H1 (cell line): Measurements from ENCODE around the gene UCN. TPM values are rescaled to one million over a fixed set of nuclear protein-coding genes. Genes with fewer than 3 reads are reported as not detected.

Experiments used
- CTCF ChIA-PET: fragments of 300-600 bp; sonication (Branson Sonifier 250); formaldehyde crosslinking; loops from one replicate; lab custom pipeline; 2021; ENCODE audit not compliant: partially characterized antibody; lab: Charles Lee
- POLR2A ChIA-PET: fragments of 300-600 bp; sonication (Branson Sonifier 250); formaldehyde crosslinking; loops from one replicate; lab custom pipeline; 2021; ENCODE audit warnings: inconsistent platforms; ENCODE audit not compliant: partially characterized antibody; lab: Charles Lee
- DNase-seq, 2 experiments: peaks; one replicate each; pipeline versions ENCODE4 v3.0.0 to v3.0.0-alpha.2; 2010 to 2022; ENCODE audit warnings: low spot score in 2 of 2, low read depth in 1 of 2, mixed read lengths in 1 of 2
- FAIRE-seq: peaks from 2 replicates; lab custom pipeline; 2011; peaks lifted over from hg19 to GRCh38; lab: Jason Lieb, UNC
- H2AFZ ChIP-seq: 2 replicates; pipeline ENCODE4 v1.8.1; 2012; ENCODE audit warnings: low read length, inconsistent platforms
- H2AK5ac ChIP-seq: 2 replicates; pipeline ENCODE4 v1.6.1; 2013; ENCODE audit warnings: low read depth, low read length
- H2BK120ac ChIP-seq: replicated peaks from 2 replicates; pipeline ENCODE3; 2013; ENCODE audit warnings: low read depth, low read length, inconsistent platforms
- H2BK12ac ChIP-seq: 2 replicates; pipeline ENCODE4 v1.6.1; 2013; ENCODE audit warnings: low read depth, low read length
- H2BK15ac ChIP-seq: 2 replicates; pipeline ENCODE4 v1.6.1; 2013; ENCODE audit warnings: low read length
- H2BK20ac ChIP-seq: 2 replicates; pipeline ENCODE4 v1.6.1; 2013; ENCODE audit warnings: low read length
- H2BK5ac ChIP-seq: 2 replicates; pipeline ENCODE4 v1.6.1; 2013; ENCODE audit warnings: low read depth, low read length
- H3K14ac ChIP-seq: 2 replicates; pipeline ENCODE4 v1.6.1; 2013; ENCODE audit warnings: inconsistent platforms; ENCODE audit not compliant: insufficient read length
- H3K18ac ChIP-seq: 2 replicates; pipeline ENCODE4 v1.6.1; 2013; ENCODE audit warnings: low read length; ENCODE audit errors: extremely low read depth
- H3K23ac ChIP-seq: 2 replicates; pipeline ENCODE4 v1.6.1; 2013; ENCODE audit warnings: inconsistent platforms; ENCODE audit not compliant: insufficient read length
- H3K23me2 ChIP-seq: 2 replicates; pipeline ENCODE4 v1.6.1; 2013; ENCODE audit warnings: low read depth, low read length
- H3K27ac ChIP-seq: 2 replicates; pipeline ENCODE4 v1.6.1; 2011; ENCODE audit warnings: low read depth, low read length, inconsistent platforms
- H3K27me3 ChIP-seq, 4 experiments: replicated peaks in 1 of 4; 1 replicate in 1 of 4; 2 replicates in 3 of 4; pipeline versions ENCODE4 v1.6.1 to v1.8.1; 2011 to 2013; ENCODE audit warnings: low read length in 3 of 4, mild to moderate bottlenecking in 3 of 4, inconsistent platforms in 2 of 4, mixed read lengths in 2 of 4, moderate library complexity in 1 of 4; ENCODE audit not compliant: control insufficient read depth in 3 of 4, insufficient read depth in 3 of 4; ENCODE audit errors: extremely low read depth in 1 of 4
- H3K36me3 ChIP-seq, 4 experiments: 2 replicates each; pipeline versions ENCODE4 v1.6.1 to v1.8.1; 2011 to 2013; ENCODE audit warnings: mild to moderate bottlenecking in 4 of 4, low read length in 3 of 4, moderate library complexity in 2 of 4, control low read depth in 1 of 4, inconsistent platforms in 1 of 4; ENCODE audit not compliant: insufficient read depth in 4 of 4, control insufficient read depth in 2 of 4
- H3K4ac ChIP-seq: replicated peaks from 2 replicates; pipeline ENCODE3; 2013; ENCODE audit warnings: low read length, low read depth, mixed read lengths, inconsistent platforms; ENCODE audit not compliant: insufficient read length
- H3K4me1 ChIP-seq, 4 experiments: replicated peaks in 1 of 4; 1 replicate in 1 of 4; 2 replicates in 3 of 4; pipeline versions ENCODE4 v1.6.1 to v1.8.1; 2011 to 2013; ENCODE audit warnings: low read length in 3 of 4, inconsistent platforms in 2 of 4, mixed read lengths in 1 of 4; ENCODE audit not compliant: insufficient read depth in 4 of 4, control insufficient read depth in 3 of 4
- H3K4me2 ChIP-seq, 2 experiments: 2 replicates each; pipeline versions ENCODE4 v1.6.1 to v1.8.1; 2011 to 2013; ENCODE audit warnings: low read depth in 2 of 2, low read length in 2 of 2, control low read depth in 1 of 2, inconsistent platforms in 1 of 2, mild to moderate bottlenecking in 1 of 2; ENCODE audit not compliant: insufficient read depth in 1 of 2
- H3K4me3 ChIP-seq, 4 experiments: fragments of 200-600, 300-600 bp in 1 of 4; sonication (generic), shearing (Covaris generic), sonication (Bioruptor Twin) in 1 of 4; 2 replicates each; pipeline versions ENCODE4 v1.5.1 to v1.8.1; 2011 to 2016; ENCODE audit warnings: low read length in 4 of 4, low read depth in 3 of 4, control low read depth in 2 of 4, inconsistent platforms in 2 of 4, mild to moderate bottlenecking in 2 of 4, mixed read lengths in 1 of 4, moderate library complexity in 1 of 4; ENCODE audit not compliant: insufficient read depth in 2 of 4; ENCODE audit errors: extremely low read depth in 1 of 4
- H3K56ac ChIP-seq: replicated peaks from 2 replicates; pipeline ENCODE3; 2013; ENCODE audit warnings: low read depth, mild to moderate bottlenecking, mixed read lengths, low read length, inconsistent platforms; ENCODE audit not compliant: insufficient read length
- H3K79me1 ChIP-seq: 2 replicates; pipeline ENCODE4 v1.6.1; 2013; ENCODE audit warnings: low read depth, low read length, control low read depth
- H3K79me2 ChIP-seq, 2 experiments: 2 replicates each; pipeline versions ENCODE4 v1.6.1 to v1.8.1; 2012 to 2013; ENCODE audit warnings: low read length in 2 of 2, mild to moderate bottlenecking in 2 of 2, inconsistent platforms in 1 of 2; ENCODE audit not compliant: insufficient read depth in 2 of 2, control insufficient read depth in 1 of 2
- H3K9ac ChIP-seq, 4 experiments: replicated peaks in 1 of 4; 1 replicate in 1 of 4; 2 replicates in 3 of 4; pipeline versions ENCODE4 v1.6.1 to v1.8.1; 2011 to 2013; ENCODE audit warnings: low read depth in 3 of 4, low read length in 3 of 4, control low read depth in 2 of 4, mild to moderate bottlenecking in 2 of 4, moderate library complexity in 2 of 4, inconsistent platforms in 1 of 4; ENCODE audit errors: extremely low read depth in 1 of 4
- H3K9me3 ChIP-seq, 2 experiments: 2 replicates each; pipeline versions ENCODE4 v1.6.1 to v1.8.1; 2012 to 2013; ENCODE audit warnings: mild to moderate bottlenecking in 2 of 2, moderate library complexity in 2 of 2, control low read depth in 1 of 2, inconsistent platforms in 1 of 2, low read depth in 1 of 2, low read length in 1 of 2, mixed read lengths in 1 of 2; ENCODE audit not compliant: insufficient read depth in 2 of 2
- H4K20me1 ChIP-seq, 2 experiments: replicated peaks in 1 of 2; 2 replicates each; pipeline versions ENCODE3 to v1.8.1; 2011 to 2013; ENCODE audit warnings: inconsistent platforms in 2 of 2, low read length in 2 of 2, mild to moderate bottlenecking in 1 of 2; ENCODE audit not compliant: insufficient read depth in 2 of 2, control insufficient read depth in 1 of 2
- H4K5ac ChIP-seq: 2 replicates; pipeline ENCODE4 v1.6.1; 2013; ENCODE audit warnings: low read length, low read depth, mixed read lengths, inconsistent platforms; ENCODE audit not compliant: insufficient read length
- H4K8ac ChIP-seq: 2 replicates; pipeline ENCODE4 v1.8.0; 2013; ENCODE audit warnings: mild to moderate bottlenecking, moderate library complexity, low read length, inconsistent platforms; ENCODE audit not compliant: insufficient read depth; ENCODE audit errors: extremely low read depth
- H4K91ac ChIP-seq: replicated peaks from 2 replicates; pipeline ENCODE3; 2013; ENCODE audit warnings: low read length, mixed read lengths, inconsistent platforms; ENCODE audit not compliant: insufficient read length
- BRCA1 ChIP-seq: IDR thresholded peaks from 2 replicates; pipeline ENCODE4 v1.6.1; 2012; ENCODE audit warnings: low read depth, low read length, improper control_type of control experiment
- MAFK ChIP-seq: IDR thresholded peaks from 2 replicates; pipeline ENCODE4 v1.6.1; 2012; ENCODE audit warnings: low read depth, mild to moderate bottlenecking, improper control_type of control experiment, low read length
- POLR2AphosphoS5 ChIP-seq: IDR thresholded peaks from 2 replicates; pipeline ENCODE4 v1.6.1; 2011; ENCODE audit warnings: low read depth, low read length
- RAD21 ChIP-seq, 2 experiments: IDR thresholded peaks in 1 of 2; conservative IDR thresholded peaks in 1 of 2; 2 replicates each; pipeline ENCODE4 v1.6.1; 2011; ENCODE audit warnings: low read depth in 2 of 2, low read length in 2 of 2, improper control_type of control experiment in 1 of 2, inconsistent platforms in 1 of 2, mild to moderate bottlenecking in 1 of 2, moderate library complexity in 1 of 2
- TEAD4 ChIP-seq: IDR thresholded peaks from 2 replicates; pipeline ENCODE4 v1.6.1; 2012; ENCODE audit warnings: low read depth, low read length, inconsistent platforms, mixed read lengths
- YY1 ChIP-seq: IDR thresholded peaks from 2 replicates; pipeline ENCODE4 v1.6.1; 2011; ENCODE audit warnings: low read depth, mild to moderate bottlenecking, low read length
- WGBS, 2 experiments: shearing (Covaris generic) in 1 of 2; methylation state at CpG; one replicate each; pipeline versions ENCODE4 v1.1.6 to v1.1.7; 2013 to 2015; ENCODE audit warnings: low lambda C conversion rate in 2 of 2, mixed read lengths in 2 of 2, inconsistent platforms in 1 of 2, low coverage in 1 of 2, missing lambda C conversion rate in 1 of 2; ENCODE audit not compliant: insufficient replicate concordance in 2 of 2, insufficient coverage in 1 of 2, insufficient read length in 1 of 2; ENCODE audit errors: extremely low coverage in 1 of 2, missing lambda C conversion rate in 1 of 2; 5-methylcytosine and 5-hydroxymethylcytosine counted together
- polyA plus RNA-seq, 7 experiments: library from polyadenylated mRNA; depleted of rRNA in 3 of 7; stranded (reverse) in 5 of 7; unstranded in 2 of 7; fragments of >200 nt in 5 of 7; fragments of 200-250 nt in 2 of 7; gene quantifications; 1 replicate in 5 of 7; 2 replicates in 1 of 7; 4 replicates in 1 of 7; pipeline versions ENCODE4 v1.2.1 to v1.2.3, GENCODE V29; 2011 to 2013; ENCODE audit warnings: missing spikeins in 2 of 7, mixed read lengths in 2 of 7
- total RNA-seq: library from RNA; stranded (reverse); fragmentation: NEBNext Ultra II Directional; extraction: Animal tissue kit (Norgen Biotek cat#: 25700); gene quantifications from 2 replicates; pipeline ENCODE4 v1.2.1, GENCODE V29; 2021
- TF ChIP-seq, protein P1 (sequence below): IDR thresholded peaks from 2 replicates; pipeline ENCODE4 v1.6.1; 2011; ENCODE audit warnings: low read length, improper control_type of control experiment
- TF ChIP-seq, protein P2 (sequence below): IDR thresholded peaks from 2 replicates; pipeline ENCODE4 v1.6.1; 2012; ENCODE audit warnings: low read length, inconsistent platforms

Gene UCN
- total and polyA plus RNA-seq, 2 of the 8 experiments (the other 6 are each of a cell fraction or from before 2014, with no cell fraction given): 0.35 TPM; not detected in 1

DNA sequence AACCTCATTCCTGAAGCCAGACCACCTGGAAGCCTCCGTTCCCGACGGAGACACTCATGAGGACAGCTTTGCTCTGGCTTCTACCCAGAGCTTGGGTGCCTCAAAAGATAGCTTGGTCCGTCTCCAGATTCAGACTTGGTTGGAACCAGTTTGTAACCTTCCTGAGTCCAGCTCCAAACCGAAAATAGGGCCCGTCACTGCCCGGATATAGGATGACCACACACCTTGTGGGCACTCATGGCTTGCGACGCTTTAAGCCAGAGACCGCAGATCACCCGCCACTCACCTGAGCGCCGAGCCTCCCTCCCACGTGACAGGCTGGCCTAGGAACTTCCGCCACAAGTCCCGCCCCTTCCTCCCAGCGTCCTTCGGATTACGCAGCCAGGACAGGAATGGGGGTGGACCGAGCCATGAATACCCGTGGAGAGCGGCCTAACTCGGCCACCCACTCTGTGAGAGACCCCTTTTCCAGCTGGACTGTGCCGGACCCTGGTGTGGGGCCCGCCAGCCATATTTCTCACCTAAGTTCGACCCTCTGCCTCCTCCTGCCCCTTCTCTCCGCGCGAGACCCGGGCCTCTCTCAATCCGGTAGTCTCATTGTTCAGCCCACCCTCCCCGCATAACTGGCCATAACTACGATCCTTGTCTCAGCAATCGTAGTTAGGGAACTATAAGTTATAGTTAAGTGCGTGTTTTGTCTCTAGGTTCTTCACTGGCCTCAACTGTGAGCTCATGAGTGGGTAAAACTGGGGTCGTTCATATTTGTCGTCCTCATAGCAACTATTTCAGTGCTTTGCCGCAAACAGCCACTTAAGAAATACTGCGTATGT lies 14.7 kb upstream of the UCN start, which contains the start of gene MPV17:
Gene MPV17 (minus strand): TSS at position 332 of the 830 bp plus-strand sequence. CDS start 580 bp downstream, outside the sequence.
- H3K36me3 ChIP-seq: peaks cover 13 to 20% (median 17%) of the 10 kb centered on the region in 4 experiments
- no peak within 1 kb of the TSS for H3K23ac ChIP-seq
- peak within 1 kb of the TSS; percentile 80 to 97 (median 93) for H3K9ac ChIP-seq
- ChIA-PET CTCF (interaction anchor here (0.6 to 10.3 kb wide), 13 partner anchors 12 to 103 kb away, joined by 3 to 128 read pairs (median 3); partner anchors contain the start of genes EIF2B4, SNX17 and UCN), POLR2A (interaction anchor here (0.5 to 9.4 kb wide), 31 partner anchors 8 to 360 kb away, joined by 3 to 105 read pairs (median 5); partner anchors contain the start of genes GTF3C2, TRIM54, UCN and ZNF513)
- no peak within 1 kb of the TSS for H2BK12ac ChIP-seq
- peak within 1 kb of the TSS; percentile 79 for H3K18ac ChIP-seq
- H3K79me2 ChIP-seq: no peaks in the 10 kb centered on the region; a peak in 1 of 4 replicates
- H3K56ac ChIP-seq: peak within 1 kb of the TSS; percentile 74
- peak within 1 kb of the TSS; percentile 92 for H2BK5ac ChIP-seq
- H3K27me3 ChIP-seq: no peaks in the 10 kb centered on the region
- H3K4me1 ChIP-seq: peaks cover 0 to 10% (median 0%) of the 10 kb centered on the region in 4 experiments; a peak in 4 of 7 replicates
- no peak for FAIRE-seq
- H3K9me3 ChIP-seq: no peaks in the 10 kb centered on the region
- H3K4ac ChIP-seq: peak within 1 kb of the TSS; percentile 30
- H2BK20ac ChIP-seq: no peak within 1 kb of the TSS
- H2BK15ac ChIP-seq: no peak within 1 kb of the TSS
- peak within 1 kb of the TSS; percentile 94 for H3K27ac ChIP-seq
- H4K5ac ChIP-seq: peak within 1 kb of the TSS; percentile 72
- peak within 1 kb of the TSS; percentile 85 to 99 (median 88) for H3K4me3 ChIP-seq
- WGBS, 2 experiments: 2% methylated on average over 39 of the region's 39 CpGs; no CpG with 5 or more reads in 1 of the 2 experiments
- peak within 1 kb of the TSS; percentile 95; the same call in 1 of the 2 replicates for H4K8ac ChIP-seq
- peak within 1 kb of the TSS; percentile 58 for H4K91ac ChIP-seq
- H3K23me2 ChIP-seq: peaks cover 7% of the 10 kb centered on the region
- H3K79me1 ChIP-seq: no peaks in the 10 kb centered on the region
- H4K20me1 ChIP-seq: no peaks in the 10 kb centered on the region
- H2BK120ac ChIP-seq: no peak within 1 kb of the TSS
- no peak within 1 kb of the TSS for H2AK5ac ChIP-seq
- 0 out of 2 replicates have a peak within 1 kb of the TSS, but pooled peaks have one; percentile 54 for H2AFZ ChIP-seq
- H3K4me2 ChIP-seq: peak within 1 kb of the TSS; percentile 96 to 97
- peak; percentile 80 to 88 for DNase-seq
- H3K14ac ChIP-seq: no peak within 1 kb of the TSS
- TF ChIP-seq YY1 (peak; percentile 51; the same call in 1 of the 2 replicates), RAD21 (IDR thresholded peaks at IDR 0.05 in 1 of 2, conservative IDR thresholded peaks at IDR 0.05 in 1 of 2; ENCODE audit: low read depth in 2 of 2, low read length in 2 of 2) (no peak), MAFK (no peak), POLR2AphosphoS5 (peak; percentile 95), TEAD4 (no peak), BRCA1 (no peak)
- TF ChIP-seq, protein P1, sequence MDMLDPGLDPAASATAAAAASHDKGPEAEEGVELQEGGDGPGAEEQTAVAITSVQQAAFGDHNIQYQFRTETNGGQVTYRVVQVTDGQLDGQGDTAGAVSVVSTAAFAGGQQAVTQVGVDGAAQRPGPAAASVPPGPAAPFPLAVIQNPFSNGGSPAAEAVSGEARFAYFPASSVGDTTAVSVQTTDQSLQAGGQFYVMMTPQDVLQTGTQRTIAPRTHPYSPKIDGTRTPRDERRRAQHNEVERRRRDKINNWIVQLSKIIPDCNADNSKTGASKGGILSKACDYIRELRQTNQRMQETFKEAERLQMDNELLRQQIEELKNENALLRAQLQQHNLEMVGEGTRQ: peak; percentile 93
- TF ChIP-seq, protein P2, sequence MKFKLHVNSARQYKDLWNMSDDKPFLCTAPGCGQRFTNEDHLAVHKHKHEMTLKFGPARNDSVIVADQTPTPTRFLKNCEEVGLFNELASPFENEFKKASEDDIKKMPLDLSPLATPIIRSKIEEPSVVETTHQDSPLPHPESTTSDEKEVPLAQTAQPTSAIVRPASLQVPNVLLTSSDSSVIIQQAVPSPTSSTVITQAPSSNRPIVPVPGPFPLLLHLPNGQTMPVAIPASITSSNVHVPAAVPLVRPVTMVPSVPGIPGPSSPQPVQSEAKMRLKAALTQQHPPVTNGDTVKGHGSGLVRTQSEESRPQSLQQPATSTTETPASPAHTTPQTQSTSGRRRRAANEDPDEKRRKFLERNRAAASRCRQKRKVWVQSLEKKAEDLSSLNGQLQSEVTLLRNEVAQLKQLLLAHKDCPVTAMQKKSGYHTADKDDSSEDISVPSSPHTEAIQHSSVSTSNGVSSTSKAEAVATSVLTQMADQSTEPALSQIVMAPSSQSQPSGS: no peak
